DOHH2 (cell line): ENCODE measurements around the gene RHOT2.

Experiments
- EZH2phosphoT487 ChIP-seq: fragments of 200-600 bp; sonication (generic); IDR thresholded peaks from 2 replicates; pipeline ENCODE4 v1.6.1; 2017; ENCODE audit warnings: borderline replicate concordance, mild to moderate bottlenecking, antibody characterized with exemption, low read length, moderate library complexity, mixed read lengths
- TF ChIP-seq, protein P1 (sequence below): fragments of 200-600 bp; sonication (generic); IDR thresholded peaks from one replicate; pipeline ENCODE4 v1.5.1; 2014; ENCODE audit warnings: antibody characterized with exemption, mild to moderate bottlenecking, low read depth, low read length; ENCODE audit not compliant: poor library complexity, severe bottlenecking

DNA sequence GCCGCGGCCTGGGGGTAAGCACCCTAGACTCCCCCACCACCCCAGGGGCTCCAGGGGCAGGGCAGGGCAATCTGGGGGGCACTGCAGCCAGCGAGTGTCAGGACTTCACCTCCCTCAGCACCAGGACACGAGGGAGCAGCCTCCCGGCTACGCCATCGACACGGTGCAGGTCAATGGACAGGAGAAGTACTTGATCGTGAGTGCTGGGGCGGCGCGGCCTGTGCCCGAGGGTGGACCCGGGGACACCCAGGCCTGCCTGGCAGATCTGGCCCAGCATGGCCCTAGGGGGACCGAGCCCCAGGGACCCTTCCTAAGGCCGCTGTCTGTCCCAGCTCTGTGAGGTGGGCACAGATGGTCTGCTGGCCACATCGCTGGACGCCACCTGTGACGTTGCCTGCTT, 4.4 kb downstream of the RHOT2 start:
- no peak for TF ChIP-seq EZH2phosphoT487
- TF ChIP-seq, protein P1, sequence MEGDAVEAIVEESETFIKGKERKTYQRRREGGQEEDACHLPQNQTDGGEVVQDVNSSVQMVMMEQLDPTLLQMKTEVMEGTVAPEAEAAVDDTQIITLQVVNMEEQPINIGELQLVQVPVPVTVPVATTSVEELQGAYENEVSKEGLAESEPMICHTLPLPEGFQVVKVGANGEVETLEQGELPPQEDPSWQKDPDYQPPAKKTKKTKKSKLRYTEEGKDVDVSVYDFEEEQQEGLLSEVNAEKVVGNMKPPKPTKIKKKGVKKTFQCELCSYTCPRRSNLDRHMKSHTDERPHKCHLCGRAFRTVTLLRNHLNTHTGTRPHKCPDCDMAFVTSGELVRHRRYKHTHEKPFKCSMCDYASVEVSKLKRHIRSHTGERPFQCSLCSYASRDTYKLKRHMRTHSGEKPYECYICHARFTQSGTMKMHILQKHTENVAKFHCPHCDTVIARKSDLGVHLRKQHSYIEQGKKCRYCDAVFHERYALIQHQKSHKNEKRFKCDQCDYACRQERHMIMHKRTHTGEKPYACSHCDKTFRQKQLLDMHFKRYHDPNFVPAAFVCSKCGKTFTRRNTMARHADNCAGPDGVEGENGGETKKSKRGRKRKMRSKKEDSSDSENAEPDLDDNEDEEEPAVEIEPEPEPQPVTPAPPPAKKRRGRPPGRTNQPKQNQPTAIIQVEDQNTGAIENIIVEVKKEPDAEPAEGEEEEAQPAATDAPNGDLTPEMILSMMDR, result no peak
